WTC11 (cell line): Measurements from ENCODE around the gene NAA11. TPM values are rescaled to one million over a fixed set of nuclear protein-coding genes. Genes with fewer than 3 reads are reported as not detected.

Experiments
- ATAC-seq: fragments of 200-7000 bp; cut with Tn5 transposase; 2 replicates; pipeline ENCODE4 v1.10.0; 2021; ENCODE audit warnings: mild to moderate bottlenecking, moderate library complexity
- CTCF ChIA-PET: fragments of 300-600 bp; sonication (Branson Sonifier 250); formaldehyde crosslinking; loops from one replicate; lab custom pipeline; 2021; ENCODE audit warnings: antibody characterized with exemption; lab: Charles Lee
- POLR2A ChIA-PET: fragments of 350-600 bp; sonication (Branson Sonifier 250); formaldehyde crosslinking; loops from one replicate; lab custom pipeline; 2021; ENCODE audit warnings: antibody characterized with exemption; lab: Charles Lee
- DNase-seq: peaks from one replicate; pipeline ENCODE4 v3.0.0; 2021; ENCODE audit warnings: low spot score
- H3K27ac Mint-ChIP-seq: 2 replicates; pipeline ENCODE4 v1.8.0; 2021; ENCODE audit warnings: mixed read lengths
- H3K27me3 Mint-ChIP-seq: 2 replicates; pipeline ENCODE4 v1.8.0; 2021; ENCODE audit warnings: low read depth, mild to moderate bottlenecking, moderate library complexity, mixed read lengths
- H3K36me3 Mint-ChIP-seq: 2 replicates; pipeline ENCODE4 v1.8.0; 2021; ENCODE audit warnings: mixed read lengths
- H3K4me1 Mint-ChIP-seq: 2 replicates; pipeline ENCODE4 v1.8.0; 2022; ENCODE audit warnings: mixed read lengths
- H3K4me3 Mint-ChIP-seq: 2 replicates; pipeline ENCODE4 v1.8.0; 2021; ENCODE audit warnings: mild to moderate bottlenecking, moderate library complexity, mixed read lengths
- H3K9me3 Mint-ChIP-seq: 2 replicates; pipeline ENCODE4 v1.8.0; 2021; ENCODE audit warnings: mixed read lengths
- EMX1 ChIP-seq: fragments of 250-450 bp; sonication (Bioruptor Pico); IDR thresholded peaks from 2 replicates; pipeline ENCODE4 v1.8.0; 2021; ENCODE audit warnings: mild to moderate bottlenecking
- ESRRA ChIP-seq: sonication (generic); formaldehyde crosslinking; IDR thresholded peaks from 2 replicates; pipeline ENCODE4 v1.8.1; 2022; ENCODE audit warnings: mild to moderate bottlenecking, missing genetic modification reagents, borderline replicate concordance
- FOXK1 ChIP-seq: sonication (generic); formaldehyde crosslinking; IDR thresholded peaks from 2 replicates; pipeline ENCODE4 v1.8.0; 2022; ENCODE audit warnings: mild to moderate bottlenecking, moderate library complexity, missing genetic modification reagents
- IRF2 ChIP-seq: sonication (generic); formaldehyde crosslinking; IDR thresholded peaks from 2 replicates; pipeline ENCODE4 v1.8.0; 2022; ENCODE audit warnings: low read depth, missing genetic modification reagents, borderline replicate concordance
- MXD4 ChIP-seq: fragments of 250-450 bp; sonication (Bioruptor Pico); IDR thresholded peaks from 2 replicates; pipeline ENCODE4 v1.8.0; 2021; ENCODE audit warnings: mild to moderate bottlenecking, moderate library complexity, borderline replicate concordance
- NR2C2 ChIP-seq: sonication (generic); formaldehyde crosslinking; IDR thresholded peaks from 2 replicates; pipeline ENCODE4 v1.8.0; 2022; ENCODE audit warnings: mild to moderate bottlenecking, missing genetic modification reagents
- RORB ChIP-seq: fragments of 250-450 bp; sonication (Bioruptor Pico); IDR thresholded peaks from 2 replicates; pipeline ENCODE4 v1.9.0; 2021; ENCODE audit warnings: mild to moderate bottlenecking
- TCF7 ChIP-seq: sonication (generic); formaldehyde crosslinking; IDR thresholded peaks from 2 replicates; pipeline ENCODE4 v1.8.0; 2022; ENCODE audit warnings: mild to moderate bottlenecking, low read depth, missing genetic modification reagents, moderate library complexity
- TEAD1 ChIP-seq: sonication (generic); formaldehyde crosslinking; IDR thresholded peaks from 2 replicates; pipeline ENCODE4 v1.8.0; 2022; ENCODE audit warnings: mild to moderate bottlenecking, missing genetic modification reagents
- ZNF138 ChIP-seq: sonication (generic); formaldehyde crosslinking; conservative IDR thresholded peaks from 2 replicates; pipeline ENCODE4 v1.8.1; 2022; ENCODE audit warnings: mild to moderate bottlenecking, moderate library complexity, missing genetic modification reagents
- ZNF396 ChIP-seq: fragments of 250-450 bp; sonication (Bioruptor Pico); IDR thresholded peaks from 2 replicates; pipeline ENCODE4 v1.8.0; 2021; ENCODE audit warnings: mild to moderate bottlenecking, moderate library complexity, borderline replicate concordance
- ZNF416 ChIP-seq: fragments of 250-450 bp; sonication (Bioruptor Pico); IDR thresholded peaks from 2 replicates; pipeline ENCODE4 v1.9.0; 2021; ENCODE audit warnings: mild to moderate bottlenecking, inconsistent platforms
- total RNA-seq: library from RNA; stranded (reverse); gene quantifications from 3 replicates; pipeline ENCODE4 v1.2.3, GENCODE V29; 2021
- TF ChIP-seq, protein P1 (sequence below): sonication (generic); formaldehyde crosslinking; IDR thresholded peaks from 2 replicates; pipeline ENCODE4 v1.8.1; 2022; ENCODE audit warnings: mild to moderate bottlenecking, moderate library complexity, missing genetic modification reagents
- TF ChIP-seq, protein P2 (sequence below): sonication (generic); formaldehyde crosslinking; IDR thresholded peaks from 2 replicates; pipeline ENCODE4 v1.8.1; 2022; ENCODE audit warnings: low read depth, mild to moderate bottlenecking, moderate library complexity, missing genetic modification reagents, borderline replicate concordance
- TF ChIP-seq, protein P3 (sequence below): sonication (generic); formaldehyde crosslinking; conservative IDR thresholded peaks from 2 replicates; pipeline ENCODE4 v1.8.1; 2023; ENCODE audit warnings: mild to moderate bottlenecking, low read depth, missing genetic modification reagents, moderate library complexity
- TF ChIP-seq, protein P4 (sequence below): fragments of 250-450 bp; sonication (Bioruptor Pico); IDR thresholded peaks from 2 replicates; pipeline ENCODE4 v1.9.0; 2021; ENCODE audit warnings: mild to moderate bottlenecking, borderline replicate concordance
- TF ChIP-seq, protein P5 (sequence below): sonication (generic); formaldehyde crosslinking; IDR thresholded peaks from 2 replicates; pipeline ENCODE4 v1.8.1; 2023; ENCODE audit warnings: mild to moderate bottlenecking, missing genetic modification reagents, borderline replicate concordance
- TF ChIP-seq, protein P6 (sequence below): fragments of 250-450 bp; sonication (Bioruptor Pico); IDR thresholded peaks from 2 replicates; pipeline ENCODE4 v1.9.0; 2021; ENCODE audit warnings: moderate library complexity, mild to moderate bottlenecking, inconsistent platforms, borderline replicate concordance
- TF ChIP-seq, protein P7 (sequence below): sonication (generic); formaldehyde crosslinking; IDR thresholded peaks from 2 replicates; pipeline ENCODE4 v1.8.0; 2023; ENCODE audit warnings: mild to moderate bottlenecking, missing genetic modification reagents

The NAA11 gene
- total RNA-seq, 1 experiment from 2014 or later: not detected

DNA sequence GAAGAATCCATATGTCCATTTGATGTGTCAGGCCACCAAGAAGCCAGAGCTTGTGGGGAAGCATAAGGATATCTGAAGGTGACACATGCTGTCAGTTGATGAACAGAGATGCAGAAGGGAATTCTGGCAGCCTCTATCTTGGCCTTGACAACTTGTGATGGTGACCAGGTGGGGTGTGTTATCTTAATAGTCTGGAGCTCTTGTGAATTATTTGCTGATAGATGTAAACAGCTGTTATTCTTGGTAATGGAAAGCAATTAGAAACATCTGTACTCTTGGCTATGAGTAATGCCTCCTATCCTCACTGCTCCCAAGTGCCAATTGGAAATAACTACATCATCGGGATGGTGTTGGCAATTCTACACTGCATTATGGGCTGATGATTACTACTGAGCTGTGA, 51.9 kb downstream of the NAA11 start:
- H3K4me3 Mint-ChIP-seq: no peak overlapping the region
- H3K4me1 Mint-ChIP-seq: peaks cover 11% of the 10 kb centered on the region
- ChIA-PET CTCF (no interaction called here), POLR2A (no interaction called here)
- H3K36me3 Mint-ChIP-seq: no peaks in the 10 kb centered on the region
- H3K9me3 Mint-ChIP-seq: peaks cover 7% of the 10 kb centered on the region; the same call in 1 of the 2 replicates
- H3K27ac Mint-ChIP-seq: no peak overlapping the region
- ATAC-seq (no peak), DNase-seq (no peak)
- TF ChIP-seq, protein P1, sequence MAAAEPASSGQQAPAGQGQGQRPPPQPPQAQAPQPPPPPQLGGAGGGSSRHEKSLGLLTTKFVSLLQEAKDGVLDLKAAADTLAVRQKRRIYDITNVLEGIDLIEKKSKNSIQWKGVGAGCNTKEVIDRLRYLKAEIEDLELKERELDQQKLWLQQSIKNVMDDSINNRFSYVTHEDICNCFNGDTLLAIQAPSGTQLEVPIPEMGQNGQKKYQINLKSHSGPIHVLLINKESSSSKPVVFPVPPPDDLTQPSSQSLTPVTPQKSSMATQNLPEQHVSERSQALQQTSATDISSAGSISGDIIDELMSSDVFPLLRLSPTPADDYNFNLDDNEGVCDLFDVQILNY (CRISPR knock-in tag): no peak
- TF ChIP-seq MXD4 (CRISPR knock-in tag): no peak
- TF ChIP-seq RORB (CRISPR knock-in tag): no peak
- TF ChIP-seq, protein P2, sequence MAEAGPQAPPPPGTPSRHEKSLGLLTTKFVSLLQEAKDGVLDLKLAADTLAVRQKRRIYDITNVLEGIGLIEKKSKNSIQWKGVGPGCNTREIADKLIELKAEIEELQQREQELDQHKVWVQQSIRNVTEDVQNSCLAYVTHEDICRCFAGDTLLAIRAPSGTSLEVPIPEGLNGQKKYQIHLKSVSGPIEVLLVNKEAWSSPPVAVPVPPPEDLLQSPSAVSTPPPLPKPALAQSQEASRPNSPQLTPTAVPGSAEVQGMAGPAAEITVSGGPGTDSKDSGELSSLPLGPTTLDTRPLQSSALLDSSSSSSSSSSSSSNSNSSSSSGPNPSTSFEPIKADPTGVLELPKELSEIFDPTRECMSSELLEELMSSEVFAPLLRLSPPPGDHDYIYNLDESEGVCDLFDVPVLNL: no peak
- TF ChIP-seq EMX1: no peak
- no peak for TF ChIP-seq ZNF396 (CRISPR knock-in tag)
- no peak for TF ChIP-seq NR2C2 (CRISPR knock-in tag)
- TF ChIP-seq ESRRA (CRISPR knock-in tag): no peak
- TF ChIP-seq ZNF138: no peak
- TF ChIP-seq TEAD1 (CRISPR knock-in tag): no peak
- no peak for TF ChIP-seq IRF2 (CRISPR knock-in tag)
- TF ChIP-seq, protein P3, sequence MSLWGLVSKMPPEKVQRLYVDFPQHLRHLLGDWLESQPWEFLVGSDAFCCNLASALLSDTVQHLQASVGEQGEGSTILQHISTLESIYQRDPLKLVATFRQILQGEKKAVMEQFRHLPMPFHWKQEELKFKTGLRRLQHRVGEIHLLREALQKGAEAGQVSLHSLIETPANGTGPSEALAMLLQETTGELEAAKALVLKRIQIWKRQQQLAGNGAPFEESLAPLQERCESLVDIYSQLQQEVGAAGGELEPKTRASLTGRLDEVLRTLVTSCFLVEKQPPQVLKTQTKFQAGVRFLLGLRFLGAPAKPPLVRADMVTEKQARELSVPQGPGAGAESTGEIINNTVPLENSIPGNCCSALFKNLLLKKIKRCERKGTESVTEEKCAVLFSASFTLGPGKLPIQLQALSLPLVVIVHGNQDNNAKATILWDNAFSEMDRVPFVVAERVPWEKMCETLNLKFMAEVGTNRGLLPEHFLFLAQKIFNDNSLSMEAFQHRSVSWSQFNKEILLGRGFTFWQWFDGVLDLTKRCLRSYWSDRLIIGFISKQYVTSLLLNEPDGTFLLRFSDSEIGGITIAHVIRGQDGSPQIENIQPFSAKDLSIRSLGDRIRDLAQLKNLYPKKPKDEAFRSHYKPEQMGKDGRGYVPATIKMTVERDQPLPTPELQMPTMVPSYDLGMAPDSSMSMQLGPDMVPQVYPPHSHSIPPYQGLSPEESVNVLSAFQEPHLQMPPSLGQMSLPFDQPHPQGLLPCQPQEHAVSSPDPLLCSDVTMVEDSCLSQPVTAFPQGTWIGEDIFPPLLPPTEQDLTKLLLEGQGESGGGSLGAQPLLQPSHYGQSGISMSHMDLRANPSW (CRISPR knock-in tag): no peak
- TF ChIP-seq, all 79 proteins: peak for 0
- H3K27me3 Mint-ChIP-seq: no peaks in the 10 kb centered on the region

DNA sequence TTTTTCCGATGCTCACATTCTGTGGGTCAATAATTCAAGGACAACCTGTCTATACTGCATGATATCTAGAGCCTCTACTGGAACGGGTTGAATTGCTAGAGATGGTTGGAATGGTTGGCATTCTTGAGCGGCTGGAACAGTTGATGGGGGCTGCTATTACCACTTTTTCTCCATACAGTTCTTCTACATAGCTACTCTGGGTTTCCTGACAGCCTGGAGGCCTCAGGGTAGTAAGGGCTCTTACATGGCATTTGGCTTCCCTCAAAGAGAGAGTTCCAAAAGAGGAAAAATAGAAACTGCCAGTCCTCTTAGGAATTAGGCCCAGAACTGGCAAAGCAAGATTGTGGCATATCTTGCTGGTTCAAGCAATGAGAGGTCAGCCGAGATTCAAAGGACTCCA, 53.1 kb downstream of the NAA11 start:
- DNase-seq (no peak), ATAC-seq (no peak)
- Mint-ChIP-seq H3K4me3 (no peak overlapping the region), H3K36me3 (no peaks in the 10 kb centered on the region), H3K4me1 (peaks cover 11% of the 10 kb centered on the region), H3K9me3 (peaks cover 7% of the 10 kb centered on the region; the same call in 1 of the 2 replicates), H3K27ac (no peak overlapping the region), H3K27me3 (no peaks in the 10 kb centered on the region)
- ChIA-PET POLR2A (no interaction called here), CTCF (no interaction called here)
- TF ChIP-seq, protein P4, sequence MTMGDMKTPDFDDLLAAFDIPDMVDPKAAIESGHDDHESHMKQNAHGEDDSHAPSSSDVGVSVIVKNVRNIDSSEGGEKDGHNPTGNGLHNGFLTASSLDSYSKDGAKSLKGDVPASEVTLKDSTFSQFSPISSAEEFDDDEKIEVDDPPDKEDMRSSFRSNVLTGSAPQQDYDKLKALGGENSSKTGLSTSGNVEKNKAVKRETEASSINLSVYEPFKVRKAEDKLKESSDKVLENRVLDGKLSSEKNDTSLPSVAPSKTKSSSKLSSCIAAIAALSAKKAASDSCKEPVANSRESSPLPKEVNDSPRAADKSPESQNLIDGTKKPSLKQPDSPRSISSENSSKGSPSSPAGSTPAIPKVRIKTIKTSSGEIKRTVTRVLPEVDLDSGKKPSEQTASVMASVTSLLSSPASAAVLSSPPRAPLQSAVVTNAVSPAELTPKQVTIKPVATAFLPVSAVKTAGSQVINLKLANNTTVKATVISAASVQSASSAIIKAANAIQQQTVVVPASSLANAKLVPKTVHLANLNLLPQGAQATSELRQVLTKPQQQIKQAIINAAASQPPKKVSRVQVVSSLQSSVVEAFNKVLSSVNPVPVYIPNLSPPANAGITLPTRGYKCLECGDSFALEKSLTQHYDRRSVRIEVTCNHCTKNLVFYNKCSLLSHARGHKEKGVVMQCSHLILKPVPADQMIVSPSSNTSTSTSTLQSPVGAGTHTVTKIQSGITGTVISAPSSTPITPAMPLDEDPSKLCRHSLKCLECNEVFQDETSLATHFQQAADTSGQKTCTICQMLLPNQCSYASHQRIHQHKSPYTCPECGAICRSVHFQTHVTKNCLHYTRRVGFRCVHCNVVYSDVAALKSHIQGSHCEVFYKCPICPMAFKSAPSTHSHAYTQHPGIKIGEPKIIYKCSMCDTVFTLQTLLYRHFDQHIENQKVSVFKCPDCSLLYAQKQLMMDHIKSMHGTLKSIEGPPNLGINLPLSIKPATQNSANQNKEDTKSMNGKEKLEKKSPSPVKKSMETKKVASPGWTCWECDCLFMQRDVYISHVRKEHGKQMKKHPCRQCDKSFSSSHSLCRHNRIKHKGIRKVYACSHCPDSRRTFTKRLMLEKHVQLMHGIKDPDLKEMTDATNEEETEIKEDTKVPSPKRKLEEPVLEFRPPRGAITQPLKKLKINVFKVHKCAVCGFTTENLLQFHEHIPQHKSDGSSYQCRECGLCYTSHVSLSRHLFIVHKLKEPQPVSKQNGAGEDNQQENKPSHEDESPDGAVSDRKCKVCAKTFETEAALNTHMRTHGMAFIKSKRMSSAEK (CRISPR knock-in tag): no peak
- TF ChIP-seq, protein P5, sequence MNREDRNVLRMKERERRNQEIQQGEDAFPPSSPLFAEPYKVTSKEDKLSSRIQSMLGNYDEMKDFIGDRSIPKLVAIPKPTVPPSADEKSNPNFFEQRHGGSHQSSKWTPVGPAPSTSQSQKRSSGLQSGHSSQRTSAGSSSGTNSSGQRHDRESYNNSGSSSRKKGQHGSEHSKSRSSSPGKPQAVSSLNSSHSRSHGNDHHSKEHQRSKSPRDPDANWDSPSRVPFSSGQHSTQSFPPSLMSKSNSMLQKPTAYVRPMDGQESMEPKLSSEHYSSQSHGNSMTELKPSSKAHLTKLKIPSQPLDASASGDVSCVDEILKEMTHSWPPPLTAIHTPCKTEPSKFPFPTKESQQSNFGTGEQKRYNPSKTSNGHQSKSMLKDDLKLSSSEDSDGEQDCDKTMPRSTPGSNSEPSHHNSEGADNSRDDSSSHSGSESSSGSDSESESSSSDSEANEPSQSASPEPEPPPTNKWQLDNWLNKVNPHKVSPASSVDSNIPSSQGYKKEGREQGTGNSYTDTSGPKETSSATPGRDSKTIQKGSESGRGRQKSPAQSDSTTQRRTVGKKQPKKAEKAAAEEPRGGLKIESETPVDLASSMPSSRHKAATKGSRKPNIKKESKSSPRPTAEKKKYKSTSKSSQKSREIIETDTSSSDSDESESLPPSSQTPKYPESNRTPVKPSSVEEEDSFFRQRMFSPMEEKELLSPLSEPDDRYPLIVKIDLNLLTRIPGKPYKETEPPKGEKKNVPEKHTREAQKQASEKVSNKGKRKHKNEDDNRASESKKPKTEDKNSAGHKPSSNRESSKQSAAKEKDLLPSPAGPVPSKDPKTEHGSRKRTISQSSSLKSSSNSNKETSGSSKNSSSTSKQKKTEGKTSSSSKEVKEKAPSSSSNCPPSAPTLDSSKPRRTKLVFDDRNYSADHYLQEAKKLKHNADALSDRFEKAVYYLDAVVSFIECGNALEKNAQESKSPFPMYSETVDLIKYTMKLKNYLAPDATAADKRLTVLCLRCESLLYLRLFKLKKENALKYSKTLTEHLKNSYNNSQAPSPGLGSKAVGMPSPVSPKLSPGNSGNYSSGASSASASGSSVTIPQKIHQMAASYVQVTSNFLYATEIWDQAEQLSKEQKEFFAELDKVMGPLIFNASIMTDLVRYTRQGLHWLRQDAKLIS (CRISPR knock-in tag): no peak
- TF ChIP-seq ZNF416 (CRISPR knock-in tag) (no peak), FOXK1 (CRISPR knock-in tag) (no peak), TCF7 (no peak)
- TF ChIP-seq, protein P6, sequence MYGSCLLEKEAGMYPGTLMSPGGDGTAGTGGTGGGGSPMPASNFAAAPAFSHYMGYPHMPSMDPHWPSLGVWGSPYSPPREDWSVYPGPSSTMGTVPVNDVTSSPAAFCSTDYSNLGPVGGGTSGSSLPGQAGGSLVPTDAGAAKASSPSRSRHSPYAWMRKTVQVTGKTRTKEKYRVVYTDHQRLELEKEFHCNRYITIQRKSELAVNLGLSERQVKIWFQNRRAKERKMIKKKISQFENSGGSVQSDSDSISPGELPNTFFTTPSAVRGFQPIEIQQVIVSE (CRISPR knock-in tag): no peak
- TF ChIP-seq, protein P7, sequence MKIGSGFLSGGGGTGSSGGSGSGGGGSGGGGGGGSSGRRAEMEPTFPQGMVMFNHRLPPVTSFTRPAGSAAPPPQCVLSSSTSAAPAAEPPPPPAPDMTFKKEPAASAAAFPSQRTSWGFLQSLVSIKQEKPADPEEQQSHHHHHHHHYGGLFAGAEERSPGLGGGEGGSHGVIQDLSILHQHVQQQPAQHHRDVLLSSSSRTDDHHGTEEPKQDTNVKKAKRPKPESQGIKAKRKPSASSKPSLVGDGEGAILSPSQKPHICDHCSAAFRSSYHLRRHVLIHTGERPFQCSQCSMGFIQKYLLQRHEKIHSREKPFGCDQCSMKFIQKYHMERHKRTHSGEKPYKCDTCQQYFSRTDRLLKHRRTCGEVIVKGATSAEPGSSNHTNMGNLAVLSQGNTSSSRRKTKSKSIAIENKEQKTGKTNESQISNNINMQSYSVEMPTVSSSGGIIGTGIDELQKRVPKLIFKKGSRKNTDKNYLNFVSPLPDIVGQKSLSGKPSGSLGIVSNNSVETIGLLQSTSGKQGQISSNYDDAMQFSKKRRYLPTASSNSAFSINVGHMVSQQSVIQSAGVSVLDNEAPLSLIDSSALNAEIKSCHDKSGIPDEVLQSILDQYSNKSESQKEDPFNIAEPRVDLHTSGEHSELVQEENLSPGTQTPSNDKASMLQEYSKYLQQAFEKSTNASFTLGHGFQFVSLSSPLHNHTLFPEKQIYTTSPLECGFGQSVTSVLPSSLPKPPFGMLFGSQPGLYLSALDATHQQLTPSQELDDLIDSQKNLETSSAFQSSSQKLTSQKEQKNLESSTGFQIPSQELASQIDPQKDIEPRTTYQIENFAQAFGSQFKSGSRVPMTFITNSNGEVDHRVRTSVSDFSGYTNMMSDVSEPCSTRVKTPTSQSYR (CRISPR knock-in tag): no peak
